OCI-LY1 (cell line): ENCODE data around the gene CD6.

Experiments used
- H2AFZ ChIP-seq: fragments of 200-600 bp; sonication (generic), shearing (Covaris generic); 2 replicates; pipeline ENCODE4 v1.6.0; 2014; ENCODE audit warnings: antibody characterized with exemption, mild to moderate bottlenecking, low read length
- H3F3A ChIP-seq: fragments of 200-600 bp; sonication (generic), shearing (Covaris generic); 2 replicates; pipeline ENCODE4 v1.6.0; 2014; ENCODE audit warnings: mild to moderate bottlenecking, antibody characterized with exemption, low read length, moderate library complexity; ENCODE audit not compliant: insufficient read depth
- H3K27ac ChIP-seq: fragments of 200-600 bp; sonication (generic); 2 replicates; pipeline ENCODE4 v1.5.1; 2014; ENCODE audit warnings: low read length, mixed run types, mild to moderate bottlenecking, low read depth; ENCODE audit not compliant: poor library complexity, severe bottlenecking
- H3K27me3 ChIP-seq: fragments of 200-600 bp; sonication (generic); 2 replicates; pipeline ENCODE4 v1.6.0; 2014; ENCODE audit warnings: antibody characterized with exemption, mild to moderate bottlenecking, low read length, moderate library complexity; ENCODE audit not compliant: insufficient read depth
- H3K36me3 ChIP-seq: fragments of 200-600 bp; sonication (generic); 2 replicates; pipeline ENCODE4 v1.6.1; 2014; ENCODE audit warnings: mild to moderate bottlenecking, antibody characterized with exemption, low read length, moderate library complexity, mixed read lengths; ENCODE audit not compliant: insufficient read depth
- H3K4me1 ChIP-seq: fragments of 200-600 bp; sonication (generic); 2 replicates; pipeline ENCODE4 v1.5.1; 2014; ENCODE audit warnings: mild to moderate bottlenecking, low read length, moderate library complexity; ENCODE audit not compliant: insufficient read depth, severe bottlenecking
- H3K4me2 ChIP-seq: fragments of 200-600 bp; sonication (generic), shearing (Covaris generic); 2 replicates; pipeline ENCODE4 v1.6.1; 2014; ENCODE audit warnings: low read length
- H3K4me3 ChIP-seq: fragments of 200-600 bp; sonication (generic); 2 replicates; pipeline ENCODE4 v1.5.1; 2014; ENCODE audit warnings: low read length, low read depth, mild to moderate bottlenecking, mixed read lengths; ENCODE audit not compliant: poor library complexity, severe bottlenecking
- H3K79me2 ChIP-seq: fragments of 200-600 bp; shearing (Covaris generic); 2 replicates; pipeline ENCODE4 v1.6.1; 2016; ENCODE audit warnings: mixed run types, low read length, mixed read lengths; ENCODE audit not compliant: insufficient read depth
- H3K9ac ChIP-seq: fragments of 200-600 bp; sonication (generic), shearing (Covaris generic); 2 replicates; pipeline ENCODE4 v1.6.1; 2014; ENCODE audit warnings: mild to moderate bottlenecking, low read length, mixed read lengths
- H3K9me2 ChIP-seq: fragments of 200-600 bp; sonication (generic), shearing (Covaris generic); 2 replicates; pipeline ENCODE4 v1.6.1; 2014; ENCODE audit warnings: low read depth, mild to moderate bottlenecking, low read length, mixed read lengths
- H3K9me3 ChIP-seq: fragments of 200-600 bp; shearing (Covaris generic); 2 replicates; pipeline ENCODE4 v1.6.1; 2014; ENCODE audit warnings: low read length, mixed read lengths
- H4K20me1 ChIP-seq: fragments of 200-600 bp; sonication (generic), shearing (Covaris generic); 2 replicates; pipeline ENCODE4 v1.6.0; 2016; ENCODE audit warnings: mild to moderate bottlenecking, low read length; ENCODE audit not compliant: insufficient read depth
- EZH2 ChIP-seq: fragments of 200-600 bp; sonication (generic), shearing (Covaris generic); IDR thresholded peaks from 2 replicates; pipeline ENCODE4 v1.8.0; 2017; ENCODE audit warnings: borderline replicate concordance, mixed run types, mild to moderate bottlenecking, antibody characterized with exemption, low read length, moderate library complexity, mixed read lengths
- TF ChIP-seq, protein P1 (sequence below): fragments of 200-600 bp; sonication (generic), shearing (Covaris generic); IDR thresholded peaks from 2 replicates; pipeline ENCODE4 v1.5.1; 2017; ENCODE audit warnings: mild to moderate bottlenecking, antibody characterized with exemption, low read length, moderate library complexity, mixed read lengths

CD6 gene

GRCh38 chr11:60977836-60978235, 6.4 kb downstream of the CD6 start:
- Histone ChIP-seq H3K9ac (no peak overlapping the region), H3K4me3 (no peak overlapping the region), H3K27ac (no peak overlapping the region), H3K4me2 (no peak overlapping the region), H3K9me2 (no peaks in the 10 kb centered on the region), H3K79me2 (no peaks in the 10 kb centered on the region), H3K36me3 (no peaks in the 10 kb centered on the region), H3F3A (no peaks in the 10 kb centered on the region), H2AFZ (no peak overlapping the region), H3K4me1 (peaks cover 4% of the 10 kb centered on the region), H3K27me3 (no peaks in the 10 kb centered on the region), H3K9me3 (no peaks in the 10 kb centered on the region), H4K20me1 (no peaks in the 10 kb centered on the region)
- TF ChIP-seq EZH2 = no peak
- TF ChIP-seq, protein P1, sequence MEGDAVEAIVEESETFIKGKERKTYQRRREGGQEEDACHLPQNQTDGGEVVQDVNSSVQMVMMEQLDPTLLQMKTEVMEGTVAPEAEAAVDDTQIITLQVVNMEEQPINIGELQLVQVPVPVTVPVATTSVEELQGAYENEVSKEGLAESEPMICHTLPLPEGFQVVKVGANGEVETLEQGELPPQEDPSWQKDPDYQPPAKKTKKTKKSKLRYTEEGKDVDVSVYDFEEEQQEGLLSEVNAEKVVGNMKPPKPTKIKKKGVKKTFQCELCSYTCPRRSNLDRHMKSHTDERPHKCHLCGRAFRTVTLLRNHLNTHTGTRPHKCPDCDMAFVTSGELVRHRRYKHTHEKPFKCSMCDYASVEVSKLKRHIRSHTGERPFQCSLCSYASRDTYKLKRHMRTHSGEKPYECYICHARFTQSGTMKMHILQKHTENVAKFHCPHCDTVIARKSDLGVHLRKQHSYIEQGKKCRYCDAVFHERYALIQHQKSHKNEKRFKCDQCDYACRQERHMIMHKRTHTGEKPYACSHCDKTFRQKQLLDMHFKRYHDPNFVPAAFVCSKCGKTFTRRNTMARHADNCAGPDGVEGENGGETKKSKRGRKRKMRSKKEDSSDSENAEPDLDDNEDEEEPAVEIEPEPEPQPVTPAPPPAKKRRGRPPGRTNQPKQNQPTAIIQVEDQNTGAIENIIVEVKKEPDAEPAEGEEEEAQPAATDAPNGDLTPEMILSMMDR = no peak

GRCh38 chr11:60978546-60979380, 7.3 kb downstream of the CD6 start:
- Histone ChIP-seq H3K79me2 (no peaks in the 10 kb centered on the region), H3K9ac (no peak overlapping the region), H4K20me1 (no peaks in the 10 kb centered on the region), H3K27ac (no peak overlapping the region), H3K9me3 (no peaks in the 10 kb centered on the region), H3K4me1 (peaks cover 4% of the 10 kb centered on the region), H3F3A (no peaks in the 10 kb centered on the region), H3K27me3 (no peaks in the 10 kb centered on the region), H3K4me2 (no peak overlapping the region), H3K36me3 (no peaks in the 10 kb centered on the region), H3K9me2 (no peaks in the 10 kb centered on the region), H2AFZ (no peak overlapping the region), H3K4me3 (no peak overlapping the region)
- TF ChIP-seq EZH2 = no peak
- TF ChIP-seq, protein P1 = no peak

- Histone ChIP-seq H3K9ac (no peak overlapping the region), H3K4me3 (no peak overlapping the region)
- TF ChIP-seq EZH2 = no peak
- TF ChIP-seq, protein P1 = no peak
Observed at GRCh38 chr11:60981515-60981914, 10.0 kb downstream of the CD6 start.

More at GRCh38 chr11:60981515-60981914, 10.0 kb downstream of the CD6 start:
- Histone ChIP-seq H3K4me1 (peaks cover 12% of the 10 kb centered on the region), H3K4me2 (no peak overlapping the region), H3F3A (no peaks in the 10 kb centered on the region), H2AFZ (no peak overlapping the region), H3K27me3 (no peaks in the 10 kb centered on the region; the same call in 1 of the 2 replicates), H3K36me3 (no peaks in the 10 kb centered on the region), H3K79me2 (no peaks in the 10 kb centered on the region), H4K20me1 (no peaks in the 10 kb centered on the region), H3K9me3 (no peaks in the 10 kb centered on the region), H3K9me2 (no peaks in the 10 kb centered on the region), H3K27ac (no peak overlapping the region)
